Measurements from ENCODE around the gene DCAF15. TPM values are rescaled to one million over a fixed set of nuclear protein-coding genes. Genes with fewer than 3 reads are reported as not detected.

Gene DCAF15
- total RNA-seq, 1 donor from 2014 or later: 35.0 TPM

- no peaks in the 10 kb centered on the region for H3K9me3 ChIP-seq
- intact Hi-C loops (cut with DNase I): loop anchor here (2.0 kb wide), 1 partner anchor 26 kb away; no protein-coding TSS in a partner anchor
- peaks cover 0 to 6% of the 10 kb centered on the region in 2 donors for H3K36me3 ChIP-seq
- peak overlapping the region; percentile 58 to 75 for H3K4me3 ChIP-seq
- peaks cover 4 to 18% of the 10 kb centered on the region in 2 donors for H3K4me1 ChIP-seq
- DNase-seq (ENCODE audit: low spot score in 2 of 2): peak; percentile 60 to 89
- peak overlapping the region; percentile 56 to 59 for H3K27ac ChIP-seq
- H3K27me3 ChIP-seq: no peaks in the 10 kb centered on the region
- TF ChIP-seq CTCF (IDR thresholded peaks at IDR 0.05): no peak
Measured at GRCh38 chr19:13978351-13979243, 26.3 kb downstream of the DCAF15 start.

- intact Hi-C loops (cut with DNase I): loop anchor here (2.0 kb wide), 1 partner anchor 26 kb away; no protein-coding TSS in a partner anchor
- no peak for TF ChIP-seq CTCF (IDR thresholded peaks at IDR 0.05)
- H3K9me3 ChIP-seq: no peaks in the 10 kb centered on the region
- peaks cover 4 to 18% of the 10 kb centered on the region in 2 donors for H3K4me1 ChIP-seq
- H3K27me3 ChIP-seq: no peaks in the 10 kb centered on the region
- DNase-seq (ENCODE audit: low spot score in 2 of 2): no peak
- H3K27ac ChIP-seq: peak overlapping the region; percentile 40 to 59
- peak overlapping the region; percentile 58 to 75 for H3K4me3 ChIP-seq
- peaks cover 0 to 6% of the 10 kb centered on the region in 2 donors for H3K36me3 ChIP-seq
Measured at GRCh38 chr19:13979244-13979615, 26.9 kb downstream of the DCAF15 start.

- DNase-seq (ENCODE audit: low spot score in 2 of 2): no peak
- Histone ChIP-seq H3K9me3 (no peaks in the 10 kb centered on the region), H3K4me3 (no peak overlapping the region), H3K4me1 (peaks cover 4 to 18% of the 10 kb centered on the region in 2 donors), H3K27ac (no peak overlapping the region), H3K27me3 (no peaks in the 10 kb centered on the region), H3K36me3 (peaks cover 0 to 6% of the 10 kb centered on the region in 2 donors)
- intact Hi-C loops (cut with DNase I): loop anchor here (2.0 kb wide), 1 partner anchor 25 kb away; no protein-coding TSS in a partner anchor
- no peak for TF ChIP-seq CTCF (IDR thresholded peaks at IDR 0.05)
Measured at GRCh38 chr19:13979686-13980085, 27.4 kb downstream of the DCAF15 start.

GRCh38 chr19:13980340-13980739 lies 28.0 kb downstream of the DCAF15 start:
- Histone ChIP-seq H3K27ac (no peak overlapping the region), H3K4me3 (no peak overlapping the region), H3K27me3 (no peaks in the 10 kb centered on the region), H3K36me3 (peaks cover 0 to 6% of the 10 kb centered on the region in 2 donors), H3K9me3 (no peaks in the 10 kb centered on the region), H3K4me1 (peaks cover 4 to 18% of the 10 kb centered on the region in 2 donors)
- intact Hi-C loops (cut with DNase I): no loop called here
- DNase-seq (ENCODE audit: low spot score in 2 of 2): no peak
- no peak for TF ChIP-seq CTCF (IDR thresholded peaks at IDR 0.05)

GRCh38 chr19:13981021-13981420 lies 28.7 kb downstream of the DCAF15 start:
- no peak overlapping the region for H3K4me3 ChIP-seq
- no peaks in the 10 kb centered on the region for H3K9me3 ChIP-seq
- peaks cover 4 to 18% of the 10 kb centered on the region in 2 donors for H3K4me1 ChIP-seq
- H3K27me3 ChIP-seq: no peaks in the 10 kb centered on the region
- no peak overlapping the region for H3K27ac ChIP-seq
- DNase-seq (ENCODE audit: low spot score in 2 of 2): no peak
- TF ChIP-seq CTCF (IDR thresholded peaks at IDR 0.05): no peak
- H3K36me3 ChIP-seq: peaks cover 0 to 6% of the 10 kb centered on the region in 2 donors
- intact Hi-C loops (cut with DNase I): no loop called here
